ENCODE results near the gene TMEM54.

DNA sequence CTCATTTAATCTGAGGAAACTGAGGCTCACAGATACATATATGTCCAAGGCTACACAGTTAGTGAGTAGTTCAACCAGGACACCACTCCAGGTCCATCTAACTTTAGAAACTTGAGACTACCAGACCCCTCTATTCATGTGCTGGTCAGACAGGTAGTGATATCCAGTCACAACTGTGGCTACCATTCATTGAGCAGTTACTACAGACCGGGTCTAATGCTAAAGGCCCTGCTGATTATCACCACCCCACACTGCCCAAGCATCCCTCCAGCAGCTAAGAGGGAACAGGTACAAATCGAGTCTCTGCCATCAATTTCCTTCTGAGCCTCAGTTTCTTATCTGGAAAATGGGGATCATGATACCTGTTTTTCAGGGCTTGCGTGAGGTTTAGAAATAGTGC lies 9.6 kb downstream of the TMEM54 start:
- TF ChIP-seq, protein P1, sequence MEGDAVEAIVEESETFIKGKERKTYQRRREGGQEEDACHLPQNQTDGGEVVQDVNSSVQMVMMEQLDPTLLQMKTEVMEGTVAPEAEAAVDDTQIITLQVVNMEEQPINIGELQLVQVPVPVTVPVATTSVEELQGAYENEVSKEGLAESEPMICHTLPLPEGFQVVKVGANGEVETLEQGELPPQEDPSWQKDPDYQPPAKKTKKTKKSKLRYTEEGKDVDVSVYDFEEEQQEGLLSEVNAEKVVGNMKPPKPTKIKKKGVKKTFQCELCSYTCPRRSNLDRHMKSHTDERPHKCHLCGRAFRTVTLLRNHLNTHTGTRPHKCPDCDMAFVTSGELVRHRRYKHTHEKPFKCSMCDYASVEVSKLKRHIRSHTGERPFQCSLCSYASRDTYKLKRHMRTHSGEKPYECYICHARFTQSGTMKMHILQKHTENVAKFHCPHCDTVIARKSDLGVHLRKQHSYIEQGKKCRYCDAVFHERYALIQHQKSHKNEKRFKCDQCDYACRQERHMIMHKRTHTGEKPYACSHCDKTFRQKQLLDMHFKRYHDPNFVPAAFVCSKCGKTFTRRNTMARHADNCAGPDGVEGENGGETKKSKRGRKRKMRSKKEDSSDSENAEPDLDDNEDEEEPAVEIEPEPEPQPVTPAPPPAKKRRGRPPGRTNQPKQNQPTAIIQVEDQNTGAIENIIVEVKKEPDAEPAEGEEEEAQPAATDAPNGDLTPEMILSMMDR (IDR thresholded peaks at IDR 0.05), result no peak
- no peak for TF ChIP-seq POLR2A (IDR thresholded peaks at IDR 0.05)
